Stimulated activated CD8-positive, alpha-beta memory T cell treated with anti-CD3 and anti-CD28 coated beads, Interleukin-15, amount 100 ng/mL, for 1 hour (primary cell): ENCODE measurements around the gene KCNMA1.
"Not testable (repeated sequence)": the region's sequence is repeated elsewhere in the genome, so short reads cannot be mapped to it uniquely, and the experiment has no call there.

ENCODE experiments used
- DNase-seq: peaks from one replicate; pipeline ENCODE4 v3.0.0-alpha.2; 2020; ENCODE audit warnings: low read depth

The KCNMA1 gene

GRCh38 chr10:77416311-77417135 is 221.1 kb downstream of the KCNMA1 start:
- no peak for DNase-seq

- DNase-seq, result no peak
Observed at GRCh38 chr10:77415313-77415960, 222.2 kb downstream of the KCNMA1 start.

GRCh38 chr10:77413231-77413630 is 224.4 kb downstream of the KCNMA1 start:
- DNase-seq, result no peak

DNA sequence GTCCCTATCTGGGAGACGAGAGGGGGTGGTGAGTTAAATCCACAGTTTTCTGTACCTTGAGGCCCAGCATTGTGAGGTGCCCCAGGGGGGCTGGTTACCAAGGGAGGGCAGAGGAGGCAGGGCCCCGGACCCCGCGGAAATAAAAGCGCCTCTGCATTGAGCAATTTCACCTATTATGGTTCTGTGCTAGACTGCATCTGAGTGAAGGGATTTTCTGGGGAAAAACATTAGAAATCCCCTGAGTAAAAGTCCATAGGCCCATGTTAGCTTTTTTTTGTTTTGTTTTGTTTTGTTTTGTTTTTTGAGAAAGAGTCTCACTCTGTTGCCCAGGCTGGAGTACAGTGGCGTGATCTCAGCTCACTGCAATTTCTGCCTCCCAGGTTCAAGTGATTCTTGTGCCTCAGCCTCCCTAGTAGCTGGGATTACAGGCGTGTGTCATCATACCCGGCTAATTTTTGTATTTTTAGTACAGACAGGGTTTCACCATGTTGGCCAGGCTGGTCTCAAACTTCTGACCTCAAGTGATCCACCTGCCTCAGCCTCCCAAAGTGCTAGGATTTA is 225.0 kb downstream of the KCNMA1 start:
- not testable (repeated sequence) for DNase-seq

DNA sequence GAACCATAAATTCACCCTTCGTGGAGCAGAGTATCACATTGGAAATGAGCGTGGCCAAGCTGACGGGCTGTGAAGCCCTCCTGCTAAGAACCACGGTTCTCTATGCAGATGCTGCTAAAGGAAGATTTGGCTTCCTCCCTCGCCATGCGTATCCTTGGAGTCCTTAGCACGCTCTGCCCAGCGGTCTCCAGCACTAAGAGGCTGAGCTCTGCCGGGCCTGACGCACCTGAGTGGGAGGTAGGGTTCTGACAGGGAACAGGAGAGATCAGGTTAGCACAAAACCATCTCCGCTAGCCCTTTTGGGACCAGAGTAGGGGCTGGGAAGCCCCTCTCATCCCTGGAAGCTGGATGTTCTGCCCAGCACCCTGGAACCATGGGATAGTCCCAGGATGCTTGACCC is 225.8 kb downstream of the KCNMA1 start:
- DNase-seq, result no peak

DNA sequence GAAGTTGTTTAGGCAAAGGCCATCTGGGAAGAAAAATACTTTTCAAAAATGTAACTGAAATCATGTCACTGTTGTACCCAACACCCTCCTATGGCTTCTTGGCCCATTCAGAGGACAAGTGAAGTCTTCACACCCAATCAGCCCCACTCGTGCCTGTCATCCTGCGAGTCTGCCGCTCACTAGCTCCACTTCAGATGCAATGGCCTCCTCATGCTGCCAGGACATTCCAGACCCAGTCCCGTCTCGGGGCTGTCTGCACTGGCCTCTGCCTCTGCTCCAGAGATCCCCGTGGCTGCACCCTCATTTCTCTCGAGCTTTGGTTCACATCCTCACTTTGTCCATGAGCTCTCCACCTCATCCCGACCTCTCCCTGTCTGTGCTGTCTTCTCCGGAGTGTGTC is 227.1 kb downstream of the KCNMA1 start:
- no peak for DNase-seq

DNA sequence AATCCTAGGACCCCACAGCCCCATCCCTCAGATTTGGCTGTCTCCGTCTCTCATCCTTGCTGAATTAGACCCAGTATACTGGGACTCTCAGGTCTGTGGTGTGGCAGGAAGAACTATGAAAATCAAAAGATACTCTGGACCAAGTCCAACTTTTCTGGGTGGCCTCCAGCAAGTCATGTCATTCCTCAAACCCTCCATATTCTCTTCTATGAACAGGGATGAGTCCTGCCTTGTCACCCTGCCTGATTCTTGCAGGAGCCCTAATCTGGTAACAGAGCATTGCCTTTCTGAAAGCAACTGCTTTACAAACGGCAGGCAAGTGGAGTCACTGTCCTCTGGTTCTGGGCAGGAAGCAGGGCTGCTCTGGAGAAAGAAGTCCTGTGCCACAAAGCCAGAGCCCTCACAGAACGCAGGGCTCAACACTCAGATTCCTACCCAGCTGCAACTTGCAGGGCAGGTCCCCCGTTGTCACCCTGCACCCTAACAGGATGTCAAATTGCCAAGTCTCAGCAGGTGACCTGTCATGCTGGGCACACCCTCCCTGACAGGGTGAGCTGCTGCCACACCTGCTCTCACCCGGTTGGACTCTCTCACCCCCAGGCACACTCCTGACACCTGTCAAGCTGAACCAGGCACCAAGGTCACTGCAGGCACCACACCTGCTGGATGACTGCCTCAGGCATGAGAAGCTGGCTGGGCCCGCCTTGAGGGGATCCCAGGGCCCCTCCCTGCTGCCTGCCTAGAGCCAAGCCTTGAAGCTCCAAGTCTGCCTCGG is 227.7 kb downstream of the KCNMA1 start:
- no peak for DNase-seq

- DNase-seq, result no peak
Observed at GRCh38 chr10:77408259-77408658, 229.3 kb downstream of the KCNMA1 start.

- DNase-seq, result no peak
Observed at GRCh38 chr10:77406764-77407430, 230.7 kb downstream of the KCNMA1 start.

DNA sequence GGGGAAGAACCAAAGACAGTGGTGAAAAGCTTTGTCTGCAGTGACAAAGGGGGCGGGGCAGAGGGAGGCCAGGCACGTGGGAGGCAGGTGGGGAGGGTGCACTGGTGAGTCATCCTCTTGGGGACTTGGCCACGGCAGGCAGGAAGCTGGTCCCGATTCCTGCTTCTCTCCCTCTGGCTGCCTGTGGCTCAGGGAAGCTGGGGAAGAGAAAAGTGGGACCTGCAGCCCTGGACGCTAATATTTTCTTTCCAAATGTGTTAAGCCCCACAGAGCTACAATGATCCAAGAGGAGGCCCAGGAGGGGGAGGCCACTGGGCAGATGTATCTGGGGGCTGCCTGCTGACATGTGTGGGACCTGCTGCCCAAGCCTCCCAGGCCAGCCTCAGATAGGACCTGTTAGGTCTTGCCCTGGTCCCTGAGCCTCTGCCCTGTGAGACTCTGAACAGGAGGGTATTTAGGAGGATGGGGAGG is 231.8 kb downstream of the KCNMA1 start:
- no peak for DNase-seq

GRCh38 chr10:77404810-77405209 is 232.8 kb downstream of the KCNMA1 start:
- no peak for DNase-seq

GRCh38 chr10:77403761-77404160 is 233.8 kb downstream of the KCNMA1 start:
- DNase-seq, result no peak

- no peak for DNase-seq
Observed at GRCh38 chr10:77401683-77402082, 235.9 kb downstream of the KCNMA1 start.

DNA sequence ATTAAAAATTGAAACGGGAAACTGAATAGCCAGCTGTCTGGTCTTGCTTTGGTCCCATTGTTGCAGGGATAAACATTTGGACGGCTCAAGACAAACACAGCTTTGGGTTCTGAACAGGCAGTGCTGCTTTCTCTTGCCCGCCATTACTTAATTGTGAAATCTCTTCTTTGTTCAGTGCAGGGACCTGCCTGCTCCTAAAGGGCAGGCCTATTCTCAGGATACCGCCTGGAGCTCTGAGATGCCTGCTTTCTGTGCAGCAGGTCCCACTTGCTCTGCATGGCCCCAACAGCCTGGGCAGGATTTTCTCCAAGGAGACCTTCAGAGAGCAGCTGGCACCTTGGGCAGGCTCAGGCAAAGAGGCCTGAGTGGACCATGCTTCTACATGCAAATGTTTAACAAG is 237.6 kb downstream of the KCNMA1 start:
- no peak for DNase-seq

DNA sequence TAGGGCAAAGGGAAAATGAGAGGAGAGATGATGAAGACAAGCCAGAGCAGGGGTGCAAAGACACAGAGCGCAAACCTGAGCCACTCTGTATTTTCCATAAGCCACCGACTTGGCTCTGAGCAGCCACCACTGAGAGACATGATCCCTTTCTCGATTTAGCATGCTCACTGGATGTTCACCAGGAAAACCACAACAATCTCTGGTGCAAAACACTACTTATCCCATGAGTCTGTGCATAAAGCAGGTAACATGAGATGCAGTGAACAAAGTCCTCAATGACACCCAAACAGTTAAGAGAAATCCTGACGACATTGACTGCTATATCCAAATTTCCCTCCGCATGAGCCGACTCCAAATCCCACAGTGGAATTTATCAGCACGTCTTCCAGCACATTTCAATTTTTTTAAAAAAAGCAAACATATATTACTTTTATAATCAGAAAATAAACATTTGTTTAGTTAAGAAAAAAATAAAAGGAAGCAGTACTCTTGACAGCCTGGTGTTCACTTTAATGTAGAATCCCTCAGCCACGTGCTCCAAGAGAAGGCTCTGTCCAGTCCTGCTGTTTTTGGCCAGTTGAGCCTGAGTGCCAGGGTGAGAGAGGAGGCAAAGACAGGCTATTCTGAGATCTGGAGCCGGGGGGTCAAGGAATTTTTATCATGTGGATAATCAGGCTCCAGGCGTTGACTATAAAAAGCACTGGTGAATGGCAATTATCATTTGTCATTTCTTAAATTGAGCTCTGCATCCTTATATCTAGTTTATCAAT is 238.4 kb downstream of the KCNMA1 start:
- DNase-seq, result no peak

DNA sequence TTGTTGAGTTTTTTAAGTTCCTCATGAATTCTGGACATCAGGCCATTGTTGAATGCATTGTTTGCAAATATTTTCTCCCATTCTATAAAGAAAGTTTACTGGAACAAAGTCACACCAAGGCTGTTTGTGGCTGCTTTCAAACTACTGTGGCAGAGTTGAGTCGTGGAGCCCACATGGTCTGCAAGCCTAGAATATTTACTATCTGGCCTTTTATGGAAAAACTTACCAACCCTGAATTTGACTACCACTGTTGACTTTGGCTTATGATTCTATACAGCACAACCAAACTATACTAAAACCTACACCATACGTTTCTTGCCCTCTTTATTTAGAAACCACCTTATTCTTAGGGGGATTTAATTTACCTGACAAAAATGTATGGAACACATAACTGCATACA is 239.1 kb downstream of the KCNMA1 start:
- DNase-seq, result no peak

GRCh38 chr10:77397103-77397502 is 240.5 kb downstream of the KCNMA1 start:
- no peak for DNase-seq

GRCh38 chr10:77396290-77396689 is 241.3 kb downstream of the KCNMA1 start:
- DNase-seq, result no peak

GRCh38 chr10:77393821-77394501 is 243.6 kb downstream of the KCNMA1 start:
- no peak for DNase-seq

- no peak for DNase-seq
Observed at GRCh38 chr10:77393411-77393810, 244.2 kb downstream of the KCNMA1 start.
